Peyer's patch (tissue), 4 donors: Measurements from ENCODE around the gene PRICKLE2.

Experiments
- POLR2A ChIP-seq, 2 donors: fragments of 450-650 bp; IDR thresholded peaks; one replicate each; pipeline ENCODE4 v1.5.1; 2017; ENCODE audit warnings: antibody characterized with exemption in 2 of 2, mild to moderate bottlenecking in 2 of 2, moderate library complexity in 2 of 2
- TF ChIP-seq, protein P1 (sequence below), 6 experiments: fragments of 450-650 bp in 4 of 6; fragments of 200-600 bp in 2 of 6; sonication (generic) in 1 of 6; IDR thresholded peaks; one replicate each; pipeline ENCODE4 v1.5.1; 2017 to 2019; ENCODE audit warnings: antibody characterized with exemption in 6 of 6, mild to moderate bottlenecking in 3 of 6, moderate library complexity in 1 of 6

DNA sequence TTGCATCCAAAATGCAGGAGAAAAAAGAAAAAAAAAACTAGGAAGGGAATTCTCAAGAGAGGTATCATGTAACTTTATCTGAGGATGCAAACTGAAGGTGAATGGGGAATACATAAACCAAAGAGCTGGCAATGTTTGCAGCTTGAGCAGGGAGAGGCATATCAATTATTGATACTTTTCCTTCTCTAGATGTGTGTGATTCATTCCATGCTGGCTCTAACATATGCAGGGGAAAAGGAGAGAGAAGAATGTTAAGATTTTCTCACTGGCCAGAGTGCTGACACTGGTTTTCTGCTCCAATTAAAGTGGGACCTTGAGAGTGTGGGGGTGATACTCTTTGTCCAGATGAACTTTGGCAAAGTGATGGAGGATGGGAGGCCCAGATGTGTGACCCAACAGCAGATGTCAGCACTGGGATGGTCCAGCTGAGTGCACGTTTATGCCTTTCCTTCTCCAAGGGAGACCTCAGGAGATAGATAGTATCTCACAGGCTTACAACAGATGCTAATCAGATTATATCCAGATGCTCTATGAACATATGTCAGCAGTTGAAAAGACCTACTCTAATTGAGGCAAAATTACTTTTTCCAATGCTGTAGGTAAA lies 152.0 kb downstream of the PRICKLE2 start:
- TF ChIP-seq, protein P1, sequence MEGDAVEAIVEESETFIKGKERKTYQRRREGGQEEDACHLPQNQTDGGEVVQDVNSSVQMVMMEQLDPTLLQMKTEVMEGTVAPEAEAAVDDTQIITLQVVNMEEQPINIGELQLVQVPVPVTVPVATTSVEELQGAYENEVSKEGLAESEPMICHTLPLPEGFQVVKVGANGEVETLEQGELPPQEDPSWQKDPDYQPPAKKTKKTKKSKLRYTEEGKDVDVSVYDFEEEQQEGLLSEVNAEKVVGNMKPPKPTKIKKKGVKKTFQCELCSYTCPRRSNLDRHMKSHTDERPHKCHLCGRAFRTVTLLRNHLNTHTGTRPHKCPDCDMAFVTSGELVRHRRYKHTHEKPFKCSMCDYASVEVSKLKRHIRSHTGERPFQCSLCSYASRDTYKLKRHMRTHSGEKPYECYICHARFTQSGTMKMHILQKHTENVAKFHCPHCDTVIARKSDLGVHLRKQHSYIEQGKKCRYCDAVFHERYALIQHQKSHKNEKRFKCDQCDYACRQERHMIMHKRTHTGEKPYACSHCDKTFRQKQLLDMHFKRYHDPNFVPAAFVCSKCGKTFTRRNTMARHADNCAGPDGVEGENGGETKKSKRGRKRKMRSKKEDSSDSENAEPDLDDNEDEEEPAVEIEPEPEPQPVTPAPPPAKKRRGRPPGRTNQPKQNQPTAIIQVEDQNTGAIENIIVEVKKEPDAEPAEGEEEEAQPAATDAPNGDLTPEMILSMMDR (IDR thresholded peaks at IDR 0.05): no peak
- TF ChIP-seq POLR2A (IDR thresholded peaks at IDR 0.05): no peak
